GM18519 (cell line): ENCODE results near the gene FOXD2.

ENCODE experiments used
- ATAC-seq: cut with Tn5 transposase; IDR thresholded peaks from one replicate; pipeline ENCODE4 v1.9.1; 2021; ENCODE audit warnings: mild to moderate bottlenecking, moderate library complexity; ENCODE audit not compliant: unreplicated experiment, low FRiP score

FOXD2 gene

GRCh38 chr1:47416319-47417169 is 21.3 kb upstream of the FOXD2 start:
- no peak for ATAC-seq

DNA sequence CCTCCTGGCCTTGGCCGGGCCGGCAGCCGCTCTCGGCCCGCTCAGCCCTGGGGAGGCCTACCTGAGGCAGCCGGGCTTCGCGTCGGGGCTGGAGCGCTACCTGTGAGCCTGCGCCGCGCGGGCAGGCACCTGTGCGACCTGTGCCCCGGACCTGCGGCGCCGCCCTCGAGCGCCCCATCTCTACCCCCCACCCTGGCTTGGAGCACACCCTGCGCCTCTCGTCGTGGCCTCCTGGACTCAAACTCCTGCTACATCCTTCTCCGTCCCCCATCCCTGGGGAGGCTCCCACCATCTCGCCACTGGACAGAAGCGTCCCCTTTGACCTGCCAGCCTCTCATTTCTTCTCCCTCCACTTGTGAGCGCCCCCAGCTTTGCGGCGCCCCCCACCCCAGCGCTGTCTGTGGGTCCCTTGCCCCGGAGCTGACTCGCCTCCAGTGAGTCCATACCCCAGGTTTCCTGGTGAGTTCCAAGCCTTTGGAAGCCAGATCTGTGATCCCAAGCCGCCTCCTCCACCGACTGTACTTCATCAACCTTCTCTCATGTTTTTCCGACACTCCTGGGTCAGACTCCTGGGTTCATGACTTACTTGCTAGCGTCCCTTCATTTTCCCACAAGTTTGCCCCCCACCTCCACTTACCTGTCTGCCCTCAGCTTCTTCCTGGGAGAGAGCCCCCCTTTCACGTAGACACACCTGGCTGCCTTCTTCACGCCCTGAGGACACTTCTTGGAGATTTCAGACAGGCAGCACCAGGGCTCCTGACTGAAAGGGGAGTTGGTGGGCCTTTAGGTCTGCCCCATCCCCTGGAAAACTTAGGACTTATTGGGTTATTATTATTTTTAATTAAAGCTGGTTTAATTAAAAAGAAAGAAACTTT is 20.4 kb upstream of the FOXD2 start:
- no peak for ATAC-seq

DNA sequence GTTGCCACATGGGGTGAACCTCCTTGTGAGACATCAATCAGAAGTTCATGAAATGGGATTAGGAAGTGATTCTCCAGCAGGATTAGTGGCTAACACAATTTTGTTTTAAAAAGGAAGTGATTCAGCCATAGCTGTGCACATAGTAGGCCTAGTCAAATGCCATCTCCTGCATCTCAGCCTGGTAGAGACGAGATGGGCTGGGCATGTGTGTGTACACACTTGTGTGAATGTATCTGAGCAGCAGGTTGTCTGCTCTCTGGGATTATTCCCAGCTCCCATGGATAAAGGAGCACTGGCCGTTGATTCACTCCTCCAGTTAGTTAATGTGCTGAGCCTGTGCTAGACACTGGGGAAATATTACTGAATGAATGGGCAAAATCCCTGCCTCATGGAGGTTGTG is 19.7 kb upstream of the FOXD2 start:
- no peak for ATAC-seq

DNA sequence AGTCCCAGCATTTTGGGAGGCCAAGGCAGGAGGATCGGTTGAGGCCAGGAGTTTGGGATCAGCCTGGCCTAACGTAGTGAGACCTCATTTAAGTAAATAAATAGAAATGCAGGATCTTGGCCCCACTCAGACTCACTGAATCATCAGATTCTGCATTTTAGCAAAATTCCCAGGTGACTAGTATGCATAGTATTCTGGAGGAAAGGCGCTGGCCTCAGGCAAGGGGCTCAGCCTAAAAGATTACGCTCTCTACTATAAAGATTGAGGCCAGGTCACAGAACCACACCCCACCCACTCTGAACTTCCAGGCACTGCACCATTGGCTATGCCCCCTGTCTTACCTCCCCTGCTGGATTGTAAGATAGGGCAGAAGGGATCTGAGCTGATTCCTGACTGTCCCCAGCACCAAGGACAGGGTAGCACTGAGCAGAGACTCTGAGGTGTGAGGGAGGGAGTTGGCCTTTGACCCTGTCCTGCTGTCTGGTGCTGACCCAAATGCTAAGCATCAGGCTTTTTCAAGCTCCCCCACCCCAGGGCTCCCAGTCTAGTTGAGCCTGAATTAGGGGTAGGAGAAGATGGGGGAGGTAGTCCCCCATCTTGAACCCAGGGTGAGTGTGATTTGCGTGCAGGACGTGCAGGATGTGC is 19.0 kb upstream of the FOXD2 start:
- ATAC-seq = no peak

GRCh38 chr1:47420547-47420946 is 17.3 kb upstream of the FOXD2 start:
- no peak for ATAC-seq

GRCh38 chr1:47423872-47424271 is 14.0 kb upstream of the FOXD2 start:
- ATAC-seq = no peak

GRCh38 chr1:47424336-47424982 is 13.4 kb upstream of the FOXD2 start:
- no peak for ATAC-seq

GRCh38 chr1:47431534-47431933 is 6.3 kb upstream of the FOXD2 start:
- ATAC-seq = no peak

GRCh38 chr1:47432071-47433036 is 5.5 kb upstream of the FOXD2 start:
- ATAC-seq = peak; percentile 32

- ATAC-seq = no peak
Observed at GRCh38 chr1:47433037-47433421, 4.8 kb upstream of the FOXD2 start.

DNA sequence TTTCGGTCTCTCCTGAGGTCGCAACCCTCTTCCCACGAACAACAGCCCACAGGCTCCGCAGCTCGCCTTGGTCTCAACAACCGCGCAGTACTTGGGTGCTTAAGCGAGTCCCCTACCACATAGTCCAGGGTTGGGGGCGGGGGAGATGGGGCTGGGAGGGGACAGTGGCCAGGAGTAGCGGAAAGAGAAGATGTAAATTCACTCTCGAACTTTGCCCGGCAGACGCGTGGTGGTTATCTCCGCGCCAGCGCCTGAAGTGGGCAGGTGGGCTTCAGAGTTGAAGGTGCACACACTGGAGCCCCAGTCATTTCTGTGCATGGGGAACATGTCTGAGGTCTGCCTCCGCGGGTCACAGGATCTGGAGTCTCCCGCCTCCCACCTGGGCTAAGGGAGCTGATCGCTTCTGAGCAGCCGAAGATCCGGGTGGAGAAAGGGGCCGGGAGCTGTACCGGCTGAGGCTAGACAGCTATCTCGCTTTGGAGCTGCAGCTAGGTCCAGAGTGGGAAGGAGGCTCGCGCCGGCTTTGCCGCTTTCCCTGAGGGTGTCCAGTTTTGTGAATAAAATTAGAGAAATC is 4.3 kb upstream of the FOXD2 start:
- no peak for ATAC-seq

DNA sequence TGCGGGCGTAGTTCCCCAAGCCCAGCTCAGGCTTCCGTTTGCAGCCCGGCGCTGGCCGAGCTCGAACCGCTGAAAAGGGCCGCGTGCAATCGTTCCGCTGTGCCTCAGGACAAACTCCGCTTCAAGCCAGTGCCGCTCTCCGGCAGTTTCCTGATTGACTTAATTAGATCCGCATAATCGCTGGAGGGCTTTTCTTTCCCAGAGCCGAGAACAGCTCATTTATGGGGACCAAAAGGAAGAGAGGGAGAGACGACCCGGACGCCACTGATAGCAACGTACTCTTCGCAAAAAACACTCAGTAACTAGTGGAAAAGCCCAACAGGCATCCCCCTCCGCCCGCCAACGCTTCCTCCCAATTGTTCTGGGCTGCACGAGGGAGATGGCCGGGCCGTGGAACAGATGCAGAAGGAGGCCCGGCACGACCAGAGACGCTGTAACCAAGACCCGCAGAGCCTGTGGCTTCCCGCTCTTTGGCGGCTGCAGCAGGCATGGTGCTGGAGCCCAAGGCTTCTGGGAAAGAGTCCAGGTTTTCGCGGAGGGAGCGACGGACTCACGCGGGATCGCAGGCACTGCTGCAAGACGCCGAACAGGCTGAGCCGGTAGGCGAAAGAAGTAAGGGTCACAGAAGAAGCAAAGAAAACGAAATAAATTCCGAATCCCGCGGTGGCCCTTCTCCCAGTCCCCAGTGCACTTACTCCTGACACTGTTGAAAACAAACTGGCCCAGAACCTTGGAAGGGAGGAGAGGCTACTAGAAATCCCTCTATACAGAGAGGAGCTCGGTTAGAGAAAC is 3.6 kb upstream of the FOXD2 start:
- no peak for ATAC-seq

DNA sequence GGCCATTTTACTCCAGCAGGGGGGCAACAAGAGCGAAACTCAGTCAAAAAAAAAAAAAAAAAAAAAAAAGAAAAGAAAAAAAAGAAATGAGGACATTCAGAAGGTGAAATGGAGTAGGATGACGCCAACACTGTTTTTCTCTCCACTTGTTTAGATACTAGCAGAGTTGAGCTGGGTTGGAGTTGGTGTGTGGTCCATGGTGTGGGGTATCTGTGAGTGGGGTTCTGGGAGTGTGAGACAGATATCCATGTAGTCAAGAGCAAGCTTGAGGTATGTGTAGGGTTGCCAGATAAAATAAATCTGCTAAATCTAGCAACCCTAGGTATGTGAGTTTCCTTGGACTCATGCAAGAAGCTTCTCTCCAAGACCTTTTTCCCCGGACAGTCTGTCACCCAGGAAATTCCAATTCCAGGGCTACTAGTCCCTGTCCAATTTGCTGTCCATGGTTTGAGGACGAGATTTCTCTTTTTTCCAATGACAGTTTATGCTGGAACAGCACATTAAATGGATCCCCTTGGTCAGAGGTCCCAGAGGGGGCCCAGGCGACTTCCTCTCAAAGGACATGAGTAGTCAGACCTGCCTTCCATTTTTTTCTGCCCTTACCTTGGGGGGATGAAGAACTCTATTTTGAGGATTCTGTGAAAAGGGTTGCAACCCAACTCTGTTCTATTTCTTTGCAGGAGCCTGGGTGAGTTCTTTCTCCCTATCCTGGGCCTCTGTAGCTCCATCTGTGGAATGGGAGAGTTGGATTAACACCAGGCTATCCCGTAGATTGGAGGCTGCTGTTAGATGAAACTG is 2.1 kb upstream of the FOXD2 start:
- ATAC-seq = no peak

DNA sequence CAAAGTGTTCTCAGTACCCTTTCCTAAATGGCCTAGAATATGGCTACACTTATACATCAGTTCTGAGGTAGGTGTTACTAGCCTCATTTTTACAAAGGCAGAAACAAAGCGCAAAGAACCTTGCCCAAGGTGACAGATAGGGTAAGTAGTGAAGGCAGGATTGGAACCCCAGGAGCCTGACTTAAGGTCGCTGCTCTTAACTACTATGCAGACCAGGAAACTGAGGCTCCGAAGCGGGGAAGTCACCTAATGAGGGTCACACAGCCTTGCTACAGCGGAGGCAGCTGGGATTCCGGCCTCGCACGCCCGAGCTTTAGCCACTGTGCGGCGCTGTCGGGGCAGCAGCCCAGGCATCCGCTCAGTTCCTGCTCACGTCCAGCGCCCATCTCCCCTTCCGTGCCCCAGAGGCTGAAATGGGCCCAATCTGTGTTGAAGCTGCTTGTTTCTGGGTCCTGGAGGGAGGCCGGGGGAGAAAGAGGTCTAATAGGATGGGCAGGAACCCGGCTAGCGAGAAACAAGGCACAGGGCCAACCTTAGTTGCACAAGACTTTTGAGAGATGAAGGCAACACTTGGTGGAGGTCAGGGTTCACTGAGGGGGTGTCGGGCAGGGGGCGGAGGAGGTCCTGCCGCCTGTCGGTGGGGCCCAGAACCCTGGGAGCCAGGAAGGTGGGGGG is 1.4 kb upstream of the FOXD2 start:
- peak; percentile 37 for ATAC-seq

GRCh38 chr1:47436979-47437446 is 831 bp upstream of the FOXD2 start:
- ATAC-seq = peak; percentile 5

GRCh38 chr1:47438165-47439016 is 547 bp downstream of the FOXD2 start:
- ATAC-seq = no peak
